ENCODE measurements around the gene UTS2B.

DNA sequence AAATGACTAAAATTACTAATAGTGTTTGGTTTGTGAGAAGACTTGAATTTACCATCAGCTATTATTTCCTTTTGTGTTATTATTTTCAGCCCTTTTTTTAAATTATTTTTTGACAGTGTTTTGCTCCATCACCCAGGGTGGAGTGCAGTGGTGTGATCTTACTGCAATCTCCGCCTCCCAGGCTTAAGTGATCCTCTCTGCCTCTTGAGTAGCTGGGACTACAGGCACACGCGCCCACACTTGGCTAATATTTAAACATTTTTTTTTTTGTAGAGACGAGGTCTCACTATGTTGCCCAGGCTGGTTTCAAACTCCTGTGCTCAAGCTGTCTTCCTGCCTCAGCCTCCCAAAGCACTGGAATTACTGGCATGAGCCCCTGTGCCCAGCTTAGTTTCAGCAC is 31.7 kb upstream of the UTS2B start:
- TF ChIP-seq EP300 (IDR thresholded peaks at IDR 0.05; ENCODE audit: low read length) = no peak
- TF ChIP-seq, protein P1, sequence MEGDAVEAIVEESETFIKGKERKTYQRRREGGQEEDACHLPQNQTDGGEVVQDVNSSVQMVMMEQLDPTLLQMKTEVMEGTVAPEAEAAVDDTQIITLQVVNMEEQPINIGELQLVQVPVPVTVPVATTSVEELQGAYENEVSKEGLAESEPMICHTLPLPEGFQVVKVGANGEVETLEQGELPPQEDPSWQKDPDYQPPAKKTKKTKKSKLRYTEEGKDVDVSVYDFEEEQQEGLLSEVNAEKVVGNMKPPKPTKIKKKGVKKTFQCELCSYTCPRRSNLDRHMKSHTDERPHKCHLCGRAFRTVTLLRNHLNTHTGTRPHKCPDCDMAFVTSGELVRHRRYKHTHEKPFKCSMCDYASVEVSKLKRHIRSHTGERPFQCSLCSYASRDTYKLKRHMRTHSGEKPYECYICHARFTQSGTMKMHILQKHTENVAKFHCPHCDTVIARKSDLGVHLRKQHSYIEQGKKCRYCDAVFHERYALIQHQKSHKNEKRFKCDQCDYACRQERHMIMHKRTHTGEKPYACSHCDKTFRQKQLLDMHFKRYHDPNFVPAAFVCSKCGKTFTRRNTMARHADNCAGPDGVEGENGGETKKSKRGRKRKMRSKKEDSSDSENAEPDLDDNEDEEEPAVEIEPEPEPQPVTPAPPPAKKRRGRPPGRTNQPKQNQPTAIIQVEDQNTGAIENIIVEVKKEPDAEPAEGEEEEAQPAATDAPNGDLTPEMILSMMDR (IDR thresholded peaks at IDR 0.05 in 2 of 3, conservative IDR thresholded peaks at IDR 0.05 in 1 of 3; ENCODE audit: insufficient read depth in 2 of 3, low read depth in 1 of 3, low read length in 3 of 3) = no peak
- no peak for TF ChIP-seq FOXA3 (CRISPR knock-in tag; conservative IDR thresholded peaks at IDR 0.05 in 1 of 2, IDR thresholded peaks at IDR 0.05 in 1 of 2)
- TF ChIP-seq, protein P2, sequence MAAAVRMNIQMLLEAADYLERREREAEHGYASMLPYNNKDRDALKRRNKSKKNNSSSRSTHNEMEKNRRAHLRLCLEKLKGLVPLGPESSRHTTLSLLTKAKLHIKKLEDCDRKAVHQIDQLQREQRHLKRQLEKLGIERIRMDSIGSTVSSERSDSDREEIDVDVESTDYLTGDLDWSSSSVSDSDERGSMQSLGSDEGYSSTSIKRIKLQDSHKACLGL (CRISPR knock-in tag; IDR thresholded peaks at IDR 0.05; ENCODE audit: borderline replicate concordance, poor library complexity, severe bottlenecking) = no peak
- no peak for TF ChIP-seq MTF1 (CRISPR knock-in tag; IDR thresholded peaks at IDR 0.05; ENCODE audit: borderline replicate concordance)
- TF ChIP-seq FOXM1 (IDR thresholded peaks at IDR 0.05; ENCODE audit: low read depth) = no peak
- no peak for TF ChIP-seq FOXM1 (CRISPR knock-in tag; IDR thresholded peaks at IDR 0.05; ENCODE audit: low read depth)

Data from K562 (cell line).